ENCODE results near the gene SH3PXD2A. TPM values are rescaled to one million over a fixed set of nuclear protein-coding genes. Genes with fewer than 3 reads are reported as not detected.

Gene SH3PXD2A
- total and polyA plus RNA-seq, 8 donors: 3.9 to 16.4 (median 8.0) TPM

- no peaks in the 10 kb centered on the region for H3K9me3 ChIP-seq
- TF ChIP-seq CTCF (IDR thresholded peaks at IDR 0.05): no peak
- DNase-seq (no peak), ATAC-seq (no peak), FAIRE-seq (no peak)
- no peaks in the 10 kb centered on the region for H3K36me3 ChIP-seq
- no peak overlapping the region for H3K4me3 ChIP-seq
- H3K4me1 ChIP-seq: peaks cover 0 to 10% (median 0%) of the 10 kb centered on the region in 3 donors
- H3K27ac ChIP-seq: no peak overlapping the region
- 75 to 85% methylated on average over 8 of the region's 8 CpGs for WGBS, 2 donors
- H3K27me3 ChIP-seq: no peaks in the 10 kb centered on the region
- intact Hi-C loops (cut with DNase I): no loop called here
These were observed 99.0 kb downstream of the SH3PXD2A start for GRCh38 chr10:103756277-103756869.

GRCh38 chr10:103752680-103753248 lies 102.6 kb downstream of the SH3PXD2A start:
- intact Hi-C loops (cut with DNase I): no loop called here
- Histone ChIP-seq H3K27ac (no peak overlapping the region), H3K36me3 (no peaks in the 10 kb centered on the region), H3K9me3 (no peaks in the 10 kb centered on the region), H3K4me1 (no peaks in the 10 kb centered on the region), H3K27me3 (no peaks in the 10 kb centered on the region), H3K4me3 (no peak overlapping the region)
- ATAC-seq (no peak), DNase-seq (peak in 2 of 6 donors; percentile 35 to 69), FAIRE-seq (no peak)
- 73 to 74% methylated on average over 3 of the region's 3 CpGs for WGBS, 2 donors
- peak; percentile 58 to 80 (median 61) for TF ChIP-seq CTCF (IDR thresholded peaks at IDR 0.05)

- intact Hi-C loops (cut with DNase I): no loop called here
- Histone ChIP-seq H3K4me3 (no peak overlapping the region), H3K36me3 (no peaks in the 10 kb centered on the region), H3K27me3 (no peaks in the 10 kb centered on the region), H3K27ac (no peak overlapping the region), H3K4me1 (no peaks in the 10 kb centered on the region), H3K9me3 (no peaks in the 10 kb centered on the region)
- no peak for DNase-seq
- WGBS, 2 donors: 71 to 75% methylated on average over 7 of the region's 7 CpGs
- TF ChIP-seq CTCF (IDR thresholded peaks at IDR 0.05): no peak
- FAIRE-seq: no peak
- no peak for ATAC-seq
These were observed 103.6 kb downstream of the SH3PXD2A start for GRCh38 chr10:103751667-103752290.

GRCh38 chr10:103750836-103751235 lies 104.5 kb downstream of the SH3PXD2A start:
- no peak overlapping the region for H3K4me3 ChIP-seq
- no peak for DNase-seq
- intact Hi-C loops (cut with DNase I): no loop called here
- no peak overlapping the region for H3K27ac ChIP-seq
- H3K9me3 ChIP-seq: no peaks in the 10 kb centered on the region
- WGBS, 2 donors: 78 to 84% methylated on average over 5 of the region's 5 CpGs
- FAIRE-seq: no peak
- no peak for TF ChIP-seq CTCF (IDR thresholded peaks at IDR 0.05)
- no peaks in the 10 kb centered on the region for H3K36me3 ChIP-seq
- H3K27me3 ChIP-seq: no peaks in the 10 kb centered on the region
- ATAC-seq: no peak
- no peaks in the 10 kb centered on the region for H3K4me1 ChIP-seq

GRCh38 chr10:103749779-103750178 lies 105.6 kb downstream of the SH3PXD2A start:
- DNase-seq: no peak
- intact Hi-C loops (cut with DNase I): no loop called here
- Histone ChIP-seq H3K4me3 (no peak overlapping the region), H3K27ac (no peak overlapping the region), H3K9me3 (no peaks in the 10 kb centered on the region), H3K27me3 (no peaks in the 10 kb centered on the region), H3K36me3 (no peaks in the 10 kb centered on the region), H3K4me1 (no peaks in the 10 kb centered on the region)
- FAIRE-seq: no peak
- TF ChIP-seq CTCF (IDR thresholded peaks at IDR 0.05): no peak
- no peak for ATAC-seq
- WGBS, 2 donors: 87 to 94% methylated on average over 7 of the region's 7 CpGs

All from pancreas (tissue), 10 donors.